Lung (tissue), 10 donors: ENCODE measurements around the gene SRGAP2C. TPM values are rescaled to one million over a fixed set of nuclear protein-coding genes. Genes with fewer than 3 reads are reported as not detected.
"Not testable (repeated sequence)": the region's sequence is repeated elsewhere in the genome, so short reads cannot be mapped to it uniquely, and the experiment has no call there.

Experiments
- ATAC-seq: fragments of 200-7000 bp; cut with Tn5 transposase; one replicate; pipeline ENCODE4 v1.9.1; 2020; ENCODE audit warnings: moderate number of reproducible peaks; ENCODE audit not compliant: insufficient read depth, low FRiP score
- DNase-seq, 3 donors: peaks; one replicate each; pipeline ENCODE4 v3.0.0-alpha.2; 2013 to 2017
- H3K27ac ChIP-seq, 2 donors: one replicate each; pipeline ENCODE4 v1.5.1; 2013; ENCODE audit warnings: mild to moderate bottlenecking in 2 of 2, moderate library complexity in 2 of 2, control low read depth in 1 of 2, inconsistent platforms in 1 of 2, low read depth in 1 of 2, low read length in 1 of 2
- H3K27me3 ChIP-seq, 3 donors: one replicate each; pipeline ENCODE4 v1.5.1; 2013; ENCODE audit warnings: low read length in 2 of 3; ENCODE audit not compliant: control insufficient read depth in 3 of 3, insufficient read depth in 3 of 3
- H3K36me3 ChIP-seq, 4 donors: one replicate each; pipeline ENCODE4 v1.5.1; 2013; ENCODE audit warnings: low read length in 4 of 4, mild to moderate bottlenecking in 1 of 4, moderate library complexity in 1 of 4; ENCODE audit not compliant: control insufficient read depth in 4 of 4, insufficient read depth in 4 of 4
- H3K4me1 ChIP-seq, 5 donors: one replicate each; pipeline ENCODE4 v1.5.1; 2013; ENCODE audit warnings: low read length in 5 of 5, mild to moderate bottlenecking in 2 of 5, moderate library complexity in 1 of 5; ENCODE audit not compliant: control insufficient read depth in 5 of 5, insufficient read depth in 5 of 5
- H3K4me3 ChIP-seq: one replicate; pipeline ENCODE4 v1.5.1; 2013; ENCODE audit warnings: mild to moderate bottlenecking, control low read depth, moderate library complexity
- H3K9ac ChIP-seq, 2 donors: one replicate each; pipeline ENCODE4 v1.5.1; 2013; ENCODE audit warnings: low read length in 2 of 2, control low read depth in 1 of 2; ENCODE audit not compliant: insufficient read depth in 1 of 2
- H3K9me3 ChIP-seq, 4 donors: one replicate each; pipeline ENCODE4 v1.5.1; 2013; ENCODE audit warnings: low read length in 3 of 4, mild to moderate bottlenecking in 1 of 4, moderate library complexity in 1 of 4; ENCODE audit not compliant: control insufficient read depth in 4 of 4, insufficient read depth in 3 of 4
- WGBS, 2 donors: extraction: QIAGEN DNeasy Blood & Tissue Kit; methylation state at CpG; one replicate each; pipeline ENCODE4 v1.1.7; 2013; 5-methylcytosine and 5-hydroxymethylcytosine counted together
- polyA plus RNA-seq, 2 donors: library from polyadenylated mRNA; stranded (reverse); fragments of 200-250 nt; gene quantifications; one replicate each; pipeline ENCODE4 v1.2.1, GENCODE V29; 2013
- total RNA-seq, 2 donors: library from RNA; depleted of rRNA in 1 of 2; stranded (reverse); fragments of >200 nt in 1 of 2; gene quantifications; one replicate each; pipeline ENCODE4 v1.2.1, GENCODE V29; 2014 to 2021
- donor health status: Bipolar disorder and iron deficiency.
- donor health status: healthy.
- donor health status: DM: yes; HTN: yes; CAD: no.

Gene SRGAP2C
- total and polyA plus RNA-seq, 4 donors: 3.9 to 34.6 (median 12.9) TPM

DNA sequence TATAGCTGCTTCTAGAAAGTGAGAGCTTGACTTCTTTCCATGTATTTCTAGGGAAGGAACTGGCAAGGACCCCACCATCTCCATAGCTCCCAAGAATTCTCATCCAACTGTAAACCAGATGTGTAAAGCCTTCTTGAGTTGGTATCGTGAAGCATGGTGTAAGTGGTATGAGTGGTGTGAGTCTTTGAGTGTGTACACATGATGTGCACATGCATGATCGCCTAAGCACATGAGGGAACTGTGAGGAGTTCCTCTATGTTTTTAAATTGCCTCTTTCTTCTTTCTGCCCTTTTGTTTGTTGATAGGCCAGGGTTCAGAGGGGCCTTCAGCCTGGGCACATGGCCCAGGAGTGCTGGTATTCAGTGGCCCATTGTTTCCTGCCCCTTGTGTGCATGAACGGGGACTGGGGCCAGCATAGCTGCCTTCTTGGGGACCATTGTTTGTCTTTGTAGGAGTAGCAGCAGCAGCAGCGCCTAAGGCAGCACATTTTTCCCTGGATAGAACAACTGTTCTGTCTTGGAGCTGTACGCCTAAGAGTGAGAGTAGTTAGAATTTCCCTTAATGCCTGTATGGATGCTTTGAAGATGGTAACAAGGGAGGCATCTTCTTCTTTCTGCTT, 96.0 kb downstream of the SRGAP2C start:
- DNase-seq, H3K27ac ChIP-seq, ATAC-seq, H3K9ac ChIP-seq, H3K4me1 ChIP-seq, H3K36me3 ChIP-seq, H3K4me3 ChIP-seq, H3K9me3 ChIP-seq, H3K27me3 ChIP-seq: not testable (repeated sequence)
- WGBS, 2 donors: 75 to 78% methylated on average over 3 of the region's 5 CpGs

- H3K9me3 ChIP-seq, H3K4me1 ChIP-seq, H3K36me3 ChIP-seq, H3K4me3 ChIP-seq, ATAC-seq, H3K27me3 ChIP-seq, DNase-seq, H3K9ac ChIP-seq, H3K27ac ChIP-seq: not testable (repeated sequence)
- WGBS, 2 donors: no CpG with 5 or more reads among the region's 2 CpGs
These were observed 96.7 kb downstream of the SRGAP2C start for GRCh38 chr1:121281480-121281879.

DNA sequence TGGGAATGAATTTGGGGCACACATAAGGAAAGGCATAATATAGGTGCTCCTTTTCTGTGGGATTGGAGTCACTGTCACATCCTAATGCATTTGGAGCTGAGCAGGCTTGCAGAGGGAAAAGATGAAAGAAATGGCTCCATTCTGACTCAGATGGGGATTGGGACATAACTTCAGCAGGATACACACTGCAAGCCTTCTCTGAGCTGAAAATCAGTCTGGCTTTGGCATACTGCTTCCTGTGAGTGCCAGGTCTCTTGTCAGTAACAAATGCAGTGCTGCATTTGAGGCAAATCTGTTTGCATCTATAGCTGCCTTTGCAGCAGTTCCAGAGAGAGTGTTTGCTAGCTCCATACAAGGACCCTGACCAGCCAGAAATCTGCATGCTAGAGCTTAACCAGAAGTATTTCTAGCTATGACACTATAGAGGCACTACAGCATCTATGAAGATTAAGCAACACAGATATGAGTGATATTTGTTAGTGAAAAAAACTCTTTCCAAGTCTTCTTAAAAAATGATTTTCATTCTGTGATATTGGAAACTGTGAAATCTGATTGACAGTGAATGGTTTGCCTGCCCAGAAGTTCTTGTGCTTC, 98.9 kb downstream of the SRGAP2C start:
- H3K4me1 ChIP-seq, H3K27me3 ChIP-seq, H3K4me3 ChIP-seq, H3K27ac ChIP-seq, H3K9me3 ChIP-seq, ATAC-seq, H3K9ac ChIP-seq, H3K36me3 ChIP-seq, DNase-seq: not testable (repeated sequence)

DNA sequence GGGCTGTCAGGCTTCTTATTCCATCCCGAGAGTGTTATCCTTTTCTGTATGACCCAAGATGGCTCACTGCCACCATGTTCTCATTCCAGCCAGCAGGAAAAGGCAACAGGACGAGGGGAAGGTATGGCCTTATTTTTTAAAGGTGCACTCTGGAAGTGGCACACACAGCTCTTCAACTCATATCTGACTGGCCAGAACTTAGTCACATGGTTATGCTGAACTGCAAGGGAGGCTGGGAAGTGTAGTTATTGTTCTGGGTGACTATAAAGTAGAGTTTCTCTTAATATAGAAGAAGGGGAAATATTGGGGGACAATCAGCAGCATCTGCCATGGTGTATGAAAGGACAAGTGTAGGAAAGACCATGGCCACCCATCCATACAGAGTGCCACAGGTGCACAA, 107.8 kb downstream of the SRGAP2C start:
- DNase-seq, H3K9ac ChIP-seq, H3K4me3 ChIP-seq, H3K9me3 ChIP-seq, H3K27me3 ChIP-seq, ATAC-seq, H3K27ac ChIP-seq, H3K36me3 ChIP-seq, H3K4me1 ChIP-seq: not testable (repeated sequence)
- 94% methylated on average over 1 of the region's 2 CpGs; no CpG with 5 or more reads in 1 of the 2 donors for WGBS, 2 donors

DNA sequence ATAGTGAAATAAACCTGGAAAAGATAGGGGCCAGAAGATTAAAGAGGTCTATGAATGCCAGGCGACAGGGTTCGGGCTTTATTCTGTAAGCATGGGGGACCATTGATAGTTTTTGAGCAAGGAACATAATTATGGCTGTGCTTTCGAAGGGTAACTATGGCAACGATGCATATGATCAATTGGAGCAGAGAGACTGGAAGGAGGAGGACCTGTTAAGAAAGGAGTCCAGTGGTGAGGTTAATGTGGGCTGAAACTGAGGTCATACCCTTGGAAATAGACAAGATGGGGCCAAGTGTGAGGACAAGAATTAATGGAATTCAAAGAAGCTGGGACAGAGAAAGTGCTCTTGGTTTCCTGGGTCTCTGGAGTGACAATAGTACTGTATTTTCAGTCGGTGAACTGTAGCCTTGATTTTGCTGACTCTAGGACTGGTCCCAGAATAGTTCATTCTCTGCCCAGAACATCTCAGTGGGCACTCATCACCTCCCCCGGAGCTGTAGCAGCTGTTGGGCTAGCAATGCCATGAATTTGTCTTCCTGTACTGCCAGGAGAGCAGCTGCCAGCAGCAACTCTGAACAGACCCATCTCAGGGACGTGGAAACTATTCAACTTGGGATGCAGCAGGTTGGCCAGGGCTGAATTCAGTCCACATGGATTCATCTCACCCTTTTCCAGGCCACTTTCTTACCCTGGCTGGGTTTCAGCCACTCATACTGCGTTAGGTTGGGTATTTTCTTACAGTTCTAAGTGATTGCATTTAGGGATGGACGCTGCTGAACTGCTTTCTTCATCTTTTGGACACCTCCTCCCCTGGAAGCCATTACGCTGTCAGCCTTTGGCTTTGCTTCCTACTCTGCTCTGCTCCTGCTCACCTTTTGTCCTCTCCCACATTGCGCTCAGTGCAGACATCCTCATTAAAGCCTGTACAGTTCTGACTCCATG, 108.8 kb downstream of the SRGAP2C start:
- not testable (repeated sequence) for H3K9me3 ChIP-seq, H3K27ac ChIP-seq, H3K4me3 ChIP-seq, H3K4me1 ChIP-seq, DNase-seq, H3K27me3 ChIP-seq, H3K9ac ChIP-seq, H3K36me3 ChIP-seq
- ATAC-seq: peak; percentile 53
- 55 to 68% methylated on average over 1 of the region's 11 CpGs for WGBS, 2 donors

- not testable (repeated sequence) for H3K9me3 ChIP-seq, DNase-seq, H3K27ac ChIP-seq, ATAC-seq, H3K4me3 ChIP-seq, H3K27me3 ChIP-seq, H3K4me1 ChIP-seq, H3K9ac ChIP-seq, H3K36me3 ChIP-seq
- WGBS, 2 donors: no CpG with 5 or more reads among the region's 2 CpGs
These were observed 109.4 kb downstream of the SRGAP2C start for GRCh38 chr1:121294205-121294570.

DNA sequence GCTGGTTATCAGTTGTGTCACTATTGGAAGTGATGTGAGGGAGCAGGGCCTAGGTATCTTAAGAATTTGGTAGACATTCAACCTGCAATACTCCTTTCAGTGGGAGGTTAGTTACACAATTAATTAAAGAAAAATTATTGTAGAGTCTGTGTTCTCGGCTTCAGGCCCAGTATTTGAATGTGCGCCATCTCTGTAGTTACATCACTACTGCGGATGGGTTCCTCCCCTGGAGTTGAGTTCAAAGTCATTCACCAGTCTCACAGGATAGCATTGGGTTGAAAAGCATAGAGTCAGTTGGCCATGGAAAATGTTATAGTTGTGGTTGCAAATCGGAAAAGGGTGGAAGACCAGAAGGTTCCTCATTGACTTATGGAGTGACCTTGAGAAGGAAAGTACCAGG, 111.8 kb downstream of the SRGAP2C start:
- H3K4me3 ChIP-seq, H3K9ac ChIP-seq, H3K27me3 ChIP-seq, H3K9me3 ChIP-seq, DNase-seq, ATAC-seq, H3K27ac ChIP-seq, H3K4me1 ChIP-seq, H3K36me3 ChIP-seq: not testable (repeated sequence)
- WGBS, 2 donors: no CpG with 5 or more reads among the region's 4 CpGs

GRCh38 chr1:121298529-121298928, 113.8 kb downstream of the SRGAP2C start:
- H3K27me3 ChIP-seq, ATAC-seq, H3K27ac ChIP-seq, H3K9me3 ChIP-seq, H3K4me1 ChIP-seq, H3K9ac ChIP-seq, DNase-seq, H3K36me3 ChIP-seq, H3K4me3 ChIP-seq: not testable (repeated sequence)
- no CpG with 5 or more reads among the region's 4 CpGs for WGBS, 2 donors
